ENCODE results near the gene RINL.

RINL gene

DNA sequence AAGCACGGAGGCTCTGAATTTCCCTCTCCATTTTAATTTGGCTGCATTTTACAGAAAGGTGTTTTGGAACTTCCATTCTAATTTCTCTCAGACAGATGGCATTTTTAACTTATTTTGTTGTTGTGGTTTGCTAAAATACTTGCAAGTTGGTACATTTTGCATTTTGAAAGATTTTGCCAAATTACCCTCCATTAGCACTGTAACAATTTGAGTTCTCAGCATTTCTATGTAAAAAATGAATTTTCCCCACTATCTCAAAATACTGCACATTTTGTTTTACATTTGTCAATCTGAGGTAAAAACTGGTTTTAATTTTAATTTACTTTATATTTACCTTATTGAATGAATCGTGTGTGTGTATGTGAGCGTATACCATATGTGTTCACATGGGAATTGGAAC, 21.3 kb downstream of the RINL start:
- TF ChIP-seq FOXM1 (IDR thresholded peaks at IDR 0.05; ENCODE audit: borderline replicate concordance, low read depth) (no peak), CEBPB (IDR thresholded peaks at IDR 0.05) (no peak), TEAD4 (IDR thresholded peaks at IDR 0.05) (no peak), CREB1 (IDR thresholded peaks at IDR 0.05; ENCODE audit: low read depth) (no peak), EP300 (IDR thresholded peaks at IDR 0.05; ENCODE audit: borderline replicate concordance) (no peak), EGR1 (IDR thresholded peaks at IDR 0.05) (no peak), RAD21 (IDR thresholded peaks at IDR 0.05; ENCODE audit: low read depth) (no peak), NFIC (IDR thresholded peaks at IDR 0.05) (no peak), TCF12 (IDR thresholded peaks at IDR 0.05; ENCODE audit: low read depth) (no peak), TAF1 (IDR thresholded peaks at IDR 0.05; ENCODE audit: low read depth) (no peak), YY1 (IDR thresholded peaks at IDR 0.05; ENCODE audit: low read depth) (no peak), ZBTB7A (IDR thresholded peaks at IDR 0.05; ENCODE audit: low read depth) (no peak)
- TF ChIP-seq, protein P1, sequence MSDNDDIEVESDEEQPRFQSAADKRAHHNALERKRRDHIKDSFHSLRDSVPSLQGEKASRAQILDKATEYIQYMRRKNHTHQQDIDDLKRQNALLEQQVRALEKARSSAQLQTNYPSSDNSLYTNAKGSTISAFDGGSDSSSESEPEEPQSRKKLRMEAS (IDR thresholded peaks at IDR 0.05) = no peak
- TF ChIP-seq, protein P2, sequence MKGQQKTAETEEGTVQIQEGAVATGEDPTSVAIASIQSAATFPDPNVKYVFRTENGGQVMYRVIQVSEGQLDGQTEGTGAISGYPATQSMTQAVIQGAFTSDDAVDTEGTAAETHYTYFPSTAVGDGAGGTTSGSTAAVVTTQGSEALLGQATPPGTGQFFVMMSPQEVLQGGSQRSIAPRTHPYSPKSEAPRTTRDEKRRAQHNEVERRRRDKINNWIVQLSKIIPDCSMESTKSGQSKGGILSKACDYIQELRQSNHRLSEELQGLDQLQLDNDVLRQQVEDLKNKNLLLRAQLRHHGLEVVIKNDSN (IDR thresholded peaks at IDR 0.05) = no peak
- TF ChIP-seq, protein P3, sequence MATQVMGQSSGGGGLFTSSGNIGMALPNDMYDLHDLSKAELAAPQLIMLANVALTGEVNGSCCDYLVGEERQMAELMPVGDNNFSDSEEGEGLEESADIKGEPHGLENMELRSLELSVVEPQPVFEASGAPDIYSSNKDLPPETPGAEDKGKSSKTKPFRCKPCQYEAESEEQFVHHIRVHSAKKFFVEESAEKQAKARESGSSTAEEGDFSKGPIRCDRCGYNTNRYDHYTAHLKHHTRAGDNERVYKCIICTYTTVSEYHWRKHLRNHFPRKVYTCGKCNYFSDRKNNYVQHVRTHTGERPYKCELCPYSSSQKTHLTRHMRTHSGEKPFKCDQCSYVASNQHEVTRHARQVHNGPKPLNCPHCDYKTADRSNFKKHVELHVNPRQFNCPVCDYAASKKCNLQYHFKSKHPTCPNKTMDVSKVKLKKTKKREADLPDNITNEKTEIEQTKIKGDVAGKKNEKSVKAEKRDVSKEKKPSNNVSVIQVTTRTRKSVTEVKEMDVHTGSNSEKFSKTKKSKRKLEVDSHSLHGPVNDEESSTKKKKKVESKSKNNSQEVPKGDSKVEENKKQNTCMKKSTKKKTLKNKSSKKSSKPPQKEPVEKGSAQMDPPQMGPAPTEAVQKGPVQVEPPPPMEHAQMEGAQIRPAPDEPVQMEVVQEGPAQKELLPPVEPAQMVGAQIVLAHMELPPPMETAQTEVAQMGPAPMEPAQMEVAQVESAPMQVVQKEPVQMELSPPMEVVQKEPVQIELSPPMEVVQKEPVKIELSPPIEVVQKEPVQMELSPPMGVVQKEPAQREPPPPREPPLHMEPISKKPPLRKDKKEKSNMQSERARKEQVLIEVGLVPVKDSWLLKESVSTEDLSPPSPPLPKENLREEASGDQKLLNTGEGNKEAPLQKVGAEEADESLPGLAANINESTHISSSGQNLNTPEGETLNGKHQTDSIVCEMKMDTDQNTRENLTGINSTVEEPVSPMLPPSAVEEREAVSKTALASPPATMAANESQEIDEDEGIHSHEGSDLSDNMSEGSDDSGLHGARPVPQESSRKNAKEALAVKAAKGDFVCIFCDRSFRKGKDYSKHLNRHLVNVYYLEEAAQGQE (IDR thresholded peaks at IDR 0.05; ENCODE audit: low read depth) = no peak

DNA sequence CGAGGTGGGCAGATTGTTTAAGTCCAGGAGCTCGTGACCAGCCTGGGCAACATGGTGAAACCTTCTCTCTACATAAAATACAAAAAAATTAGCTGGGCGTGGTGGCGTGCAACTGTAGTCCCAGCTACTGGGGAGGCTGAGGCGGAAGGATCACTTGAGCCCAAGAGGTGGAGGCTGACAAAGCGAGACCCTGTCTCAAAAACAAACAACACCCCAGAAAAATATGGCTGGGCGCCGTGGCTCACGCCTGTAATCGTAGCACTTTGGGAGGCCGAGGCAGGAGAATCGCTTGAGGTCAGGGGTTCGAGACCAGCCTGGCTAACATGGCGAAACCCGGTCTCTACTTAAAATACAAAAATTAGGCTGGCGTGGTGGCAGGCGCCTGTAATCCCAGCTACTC, 24.9 kb downstream of the RINL start:
- TF ChIP-seq FOXM1 (IDR thresholded peaks at IDR 0.05; ENCODE audit: borderline replicate concordance, low read depth) (no peak), EP300 (IDR thresholded peaks at IDR 0.05; ENCODE audit: borderline replicate concordance) (no peak), RAD21 (IDR thresholded peaks at IDR 0.05; ENCODE audit: low read depth) (no peak), TCF12 (IDR thresholded peaks at IDR 0.05; ENCODE audit: low read depth) (no peak), TAF1 (IDR thresholded peaks at IDR 0.05; ENCODE audit: low read depth) (no peak), ZBTB7A (IDR thresholded peaks at IDR 0.05; ENCODE audit: low read depth) (no peak), EGR1 (IDR thresholded peaks at IDR 0.05) (no peak), CREB1 (IDR thresholded peaks at IDR 0.05; ENCODE audit: low read depth) (no peak), NFIC (IDR thresholded peaks at IDR 0.05) (no peak)
- TF ChIP-seq, protein P3 (IDR thresholded peaks at IDR 0.05; ENCODE audit: low read depth) = no peak
- TF ChIP-seq, protein P2 (IDR thresholded peaks at IDR 0.05) = no peak

DNA sequence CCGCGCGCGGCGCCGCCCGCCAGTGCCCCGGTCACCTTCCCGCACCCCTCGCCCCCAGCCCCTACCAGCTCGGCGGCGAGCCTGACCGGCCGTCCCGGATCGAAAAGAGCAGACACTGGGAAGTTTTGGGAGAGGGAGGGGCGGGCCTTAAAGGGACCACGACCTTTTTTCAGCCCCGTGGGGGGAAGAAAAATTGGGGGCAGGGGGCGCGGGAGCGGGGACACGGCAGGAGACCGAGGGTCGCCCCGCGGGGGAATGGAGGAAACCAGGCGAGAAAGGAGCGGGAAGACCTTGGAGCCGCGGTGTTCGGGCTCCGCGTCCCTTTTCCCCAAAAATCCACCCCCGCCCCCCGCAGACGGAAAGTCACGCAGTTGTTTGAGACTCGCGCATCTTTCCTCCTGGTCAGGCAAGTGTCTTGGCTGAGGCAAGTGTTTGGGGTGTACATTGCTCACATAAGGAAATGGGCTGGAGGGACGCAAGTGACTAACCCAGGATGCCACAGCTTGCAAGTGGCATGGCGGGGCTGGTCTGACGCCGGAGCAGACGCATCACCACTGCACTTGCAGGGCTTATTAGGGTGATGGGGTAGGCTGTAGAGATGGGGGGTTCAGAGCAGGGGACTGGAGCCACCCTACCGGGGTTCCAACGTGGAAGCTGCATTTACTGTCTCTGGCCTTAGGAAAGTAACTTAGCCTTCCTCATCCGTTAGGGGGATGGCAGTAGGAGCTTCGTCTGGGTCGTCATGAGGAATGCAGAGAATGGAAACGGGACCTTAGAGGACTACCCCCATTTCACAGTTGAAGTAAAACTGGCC, 25.6 kb downstream of the RINL start:
- TF ChIP-seq TCF12 (IDR thresholded peaks at IDR 0.05; ENCODE audit: low read depth) (no peak), ZBTB7A (IDR thresholded peaks at IDR 0.05; ENCODE audit: low read depth) (0 out of 2 replicates have a peak, but pooled peaks have one; percentile 60)

DNA sequence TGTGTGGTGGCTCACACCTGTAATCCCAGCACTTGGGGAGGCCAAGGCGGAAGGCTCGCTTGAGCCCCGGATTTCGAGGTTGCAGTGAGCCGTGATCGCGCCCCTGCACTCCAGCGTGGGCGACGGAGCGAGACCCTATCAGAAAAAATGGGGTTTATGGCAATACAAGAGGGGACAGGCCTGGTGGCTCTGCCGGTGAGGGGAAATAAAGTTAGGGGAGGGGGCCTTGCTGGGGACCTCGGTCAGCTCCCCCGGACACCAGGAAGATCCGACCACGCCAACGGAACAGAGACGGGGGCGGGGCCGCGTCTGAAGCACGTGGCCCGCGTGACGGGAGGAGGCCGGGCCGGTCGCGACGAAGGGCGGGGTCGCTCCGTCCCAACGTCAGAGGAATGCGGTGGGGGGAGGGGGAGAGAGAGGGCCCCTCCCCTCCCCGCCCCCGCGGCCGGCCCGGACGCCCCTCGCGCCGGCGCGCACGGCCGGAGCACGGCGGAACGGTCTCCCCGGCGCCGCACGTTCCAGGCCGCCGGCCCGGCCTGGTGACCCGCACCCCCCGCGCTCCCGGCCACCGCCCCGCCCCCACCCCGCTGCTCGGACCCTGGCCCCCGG, 26.3 kb downstream of the RINL start:
- TF ChIP-seq FOXM1 (IDR thresholded peaks at IDR 0.05; ENCODE audit: borderline replicate concordance, low read depth) (no peak), YY1 (IDR thresholded peaks at IDR 0.05; ENCODE audit: low read depth) (no peak), EGR1 (IDR thresholded peaks at IDR 0.05) (peak; percentile 73), RAD21 (IDR thresholded peaks at IDR 0.05; ENCODE audit: low read depth) (no peak), NFIC (IDR thresholded peaks at IDR 0.05) (no peak), TCF12 (IDR thresholded peaks at IDR 0.05; ENCODE audit: low read depth) (peak; percentile 45; the same call in 1 of the 2 replicates), CEBPB (IDR thresholded peaks at IDR 0.05) (no peak), TEAD4 (IDR thresholded peaks at IDR 0.05) (peak; percentile 83), EP300 (IDR thresholded peaks at IDR 0.05; ENCODE audit: borderline replicate concordance) (no peak), ZBTB7A (IDR thresholded peaks at IDR 0.05; ENCODE audit: low read depth) (peak; percentile 75; the same call in 1 of the 2 replicates), CREB1 (IDR thresholded peaks at IDR 0.05; ENCODE audit: low read depth) (peak; percentile 57; the same call in 1 of the 2 replicates), TAF1 (IDR thresholded peaks at IDR 0.05; ENCODE audit: low read depth) (peak; percentile 54; the same call in 1 of the 2 replicates)
- TF ChIP-seq, protein P3 (IDR thresholded peaks at IDR 0.05; ENCODE audit: low read depth) = no peak
- TF ChIP-seq, protein P2 (IDR thresholded peaks at IDR 0.05) = peak; percentile 94
- TF ChIP-seq, protein P1 (IDR thresholded peaks at IDR 0.05) = peak; percentile 97

Data from Ishikawa (cell line).